GM19468 (cell line): Measurements from ENCODE around the gene AIP.

ENCODE experiments used
- ATAC-seq: cut with Tn5 transposase; IDR thresholded peaks from one replicate; pipeline ENCODE4 v1.9.1; 2021; ENCODE audit warnings: mild to moderate bottlenecking, moderate library complexity, moderate number of reproducible peaks; ENCODE audit not compliant: unreplicated experiment; ENCODE audit errors: extremely low read depth

AIP gene

DNA sequence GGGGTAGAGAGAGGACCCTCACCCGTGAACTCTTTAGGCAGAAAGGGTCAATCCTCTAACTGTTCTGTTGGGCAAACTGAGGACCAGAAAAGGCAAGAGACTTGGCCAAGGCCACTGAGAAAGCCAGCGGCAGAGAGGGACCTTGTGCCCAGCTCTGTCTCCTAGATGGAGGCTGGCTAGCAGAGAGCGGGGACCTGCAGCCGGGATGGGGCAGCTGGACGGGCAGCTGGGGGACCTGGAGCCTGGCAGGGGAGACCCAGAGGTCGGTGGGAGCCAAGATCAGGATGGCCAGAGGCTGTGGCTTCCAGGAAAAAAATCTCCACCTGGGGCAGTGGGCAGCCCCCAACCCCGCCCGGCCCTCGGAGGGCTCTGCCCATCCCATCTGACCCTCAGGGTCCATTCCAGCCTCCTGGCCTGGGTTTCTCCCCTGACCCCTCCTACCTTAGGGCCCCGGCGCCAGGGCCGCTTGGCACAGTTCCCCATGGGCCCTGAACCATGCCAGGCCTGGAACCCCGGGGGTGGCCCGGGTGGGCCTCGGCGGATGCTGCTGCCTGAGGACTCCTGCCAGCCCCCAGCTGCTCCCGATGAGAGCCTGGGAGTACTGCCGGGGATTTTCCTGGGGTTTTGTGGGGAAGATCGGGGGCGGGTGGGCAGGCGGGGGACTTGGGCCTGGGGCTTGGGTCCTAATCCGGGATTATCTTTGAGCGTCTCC is 40.2 kb downstream of the AIP start, which contains the start of gene CABP2:
Gene CABP2 (minus strand): TSS at position 603 of the 712 bp plus-strand sequence. CDS start 120 bp downstream, at position 483.
- no peak for ATAC-seq

DNA sequence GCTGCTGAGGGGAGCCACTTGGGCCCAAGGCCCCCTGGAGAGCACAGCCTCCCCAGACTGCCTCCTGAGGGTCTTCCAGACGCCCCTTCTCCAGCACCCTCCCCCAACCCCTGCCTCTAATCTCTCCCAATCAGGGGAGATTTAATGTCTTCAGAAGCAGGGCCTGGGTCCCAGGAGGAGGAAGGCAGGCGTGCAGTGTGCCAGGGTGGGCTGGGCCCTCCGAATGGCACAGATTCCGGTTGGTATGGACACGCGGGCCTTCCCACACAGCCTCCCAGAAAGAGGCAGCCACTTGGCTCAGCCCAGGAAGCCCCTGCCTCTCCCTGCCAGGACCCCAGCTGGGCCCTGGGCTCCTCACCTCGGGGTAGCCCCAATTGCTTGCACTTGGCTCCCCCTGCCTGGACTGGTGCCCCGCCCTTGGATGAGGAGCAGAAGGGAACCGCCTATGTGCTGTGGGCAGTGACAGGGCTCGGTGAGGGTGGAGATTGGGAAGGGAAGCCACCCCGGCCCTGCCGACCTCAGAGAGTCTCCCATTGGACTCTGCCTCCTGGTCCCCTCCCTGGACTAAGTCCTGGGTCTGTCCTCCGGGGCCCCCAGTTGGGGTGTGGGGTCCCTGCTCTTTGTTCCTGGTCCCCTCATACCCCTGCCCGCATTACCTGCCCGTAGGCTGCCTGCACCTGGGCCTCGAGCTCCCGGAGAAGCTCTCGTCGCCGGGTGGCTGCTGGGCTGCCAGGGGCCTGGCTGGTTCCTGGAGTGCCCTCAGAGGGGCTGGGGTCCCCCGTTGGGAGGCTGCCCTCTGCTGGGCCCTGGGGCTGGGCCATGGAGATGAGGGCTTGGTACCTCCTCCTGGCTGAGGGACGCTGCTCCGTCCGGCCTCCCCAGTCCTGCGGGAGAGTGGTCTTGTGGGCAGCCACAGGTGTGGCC is 41.0 kb downstream of the AIP start:
- no peak for ATAC-seq

DNA sequence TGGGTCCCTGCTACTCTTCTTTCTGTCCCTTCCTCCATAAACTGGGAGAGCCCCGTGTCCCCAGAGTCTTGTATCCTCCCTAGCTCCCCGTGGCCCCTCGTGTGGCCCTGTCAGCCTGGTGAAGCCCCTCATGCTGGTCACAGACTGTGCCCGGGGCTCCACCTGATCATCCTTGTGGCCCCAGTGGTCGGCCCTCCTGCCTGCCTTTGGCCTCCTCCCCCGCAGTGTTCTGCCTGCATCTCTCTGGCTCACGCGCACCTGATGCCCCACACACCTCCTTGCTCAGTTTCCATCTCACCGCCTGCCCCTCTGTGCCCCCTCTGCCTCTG is 41.6 kb downstream of the AIP start:
- ATAC-seq: no peak

DNA sequence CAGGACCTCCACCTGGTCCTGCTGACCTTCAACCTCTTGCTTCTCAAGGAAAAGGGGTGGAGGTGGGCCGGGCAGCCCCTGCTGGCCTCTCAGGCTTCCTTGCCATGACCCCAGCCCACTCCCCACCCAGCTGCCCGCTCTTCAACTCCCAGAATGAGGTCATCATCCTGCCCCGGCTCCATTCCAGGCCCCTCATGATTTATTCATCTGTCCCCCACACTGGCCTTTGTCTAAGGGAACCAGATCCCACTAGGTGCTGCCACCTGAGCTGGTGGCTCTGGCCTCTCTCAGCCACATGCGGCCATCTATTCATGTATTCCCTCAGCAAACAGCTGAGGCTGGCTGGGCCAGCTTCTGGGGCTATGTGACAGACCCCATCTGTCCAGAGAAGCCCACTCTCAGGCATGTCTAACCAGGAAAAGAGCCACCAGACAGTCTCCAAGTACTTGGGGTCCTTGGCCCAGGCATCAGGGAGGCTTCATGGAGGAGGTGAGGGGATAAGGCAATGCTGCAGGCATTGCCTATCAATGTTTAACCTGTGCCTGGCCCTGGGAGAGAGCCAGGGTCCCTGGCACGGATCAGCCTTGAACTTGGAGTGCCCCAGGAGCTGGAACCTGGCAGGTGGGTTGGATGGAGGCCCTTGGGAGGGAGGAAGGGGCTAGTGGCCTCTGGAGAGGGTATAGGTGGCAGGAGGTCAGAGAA is 42.6 kb downstream of the AIP start:
- ATAC-seq: no peak

DNA sequence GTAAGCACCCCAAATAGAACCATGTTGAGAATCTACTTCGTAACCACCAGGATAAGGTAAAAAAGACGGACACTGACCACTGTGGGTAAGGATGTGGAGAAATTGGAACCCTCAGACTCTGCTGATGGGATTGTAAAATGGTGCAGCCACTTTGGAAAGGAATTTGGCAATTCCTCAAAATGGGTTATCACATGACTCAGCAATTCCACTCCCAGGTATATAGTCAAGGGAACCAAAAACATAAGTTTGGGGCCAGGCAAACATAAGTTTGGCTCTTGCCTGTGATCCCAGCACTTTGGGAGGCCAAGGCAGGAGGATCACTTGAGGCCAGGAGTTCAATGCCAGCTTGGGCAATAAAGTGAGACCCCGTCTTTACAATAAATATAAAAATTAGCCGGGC is 45.5 kb downstream of the AIP start:
- ATAC-seq: no peak

DNA sequence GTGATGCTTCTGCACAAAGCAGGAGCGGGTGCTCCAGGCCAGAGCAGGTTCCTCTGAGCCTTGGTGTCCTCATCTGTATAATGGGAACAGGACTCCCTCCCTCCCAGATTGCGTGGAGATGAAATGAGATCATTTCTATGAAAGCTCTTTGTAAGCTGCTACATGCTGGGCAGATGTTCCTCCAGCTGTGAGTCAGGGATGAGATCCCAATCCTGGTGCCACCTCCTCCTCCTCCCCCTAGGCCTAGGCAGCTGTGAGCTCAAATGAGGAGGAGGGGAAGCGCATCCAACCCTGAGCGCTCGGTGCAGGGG is 47.4 kb downstream of the AIP start:
- no peak for ATAC-seq

DNA sequence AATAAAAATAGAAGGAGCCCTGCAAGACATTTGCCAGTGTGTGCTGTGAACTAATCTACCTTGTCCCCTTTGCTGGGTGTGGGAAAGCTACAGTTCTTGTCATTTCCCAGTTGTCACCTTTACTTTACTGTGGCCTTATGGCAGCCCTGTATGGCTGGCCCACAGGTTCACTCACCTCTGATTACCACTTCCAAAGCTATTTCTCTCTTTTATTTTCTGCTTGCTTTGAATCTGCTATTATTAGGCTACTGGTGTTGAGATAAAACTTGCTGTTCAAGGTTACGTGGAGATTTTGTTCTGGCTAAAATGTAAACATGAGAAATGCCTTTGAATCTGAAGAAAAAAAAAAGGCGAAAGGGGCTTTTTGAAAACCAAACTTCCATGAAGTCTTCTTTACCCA is 50.1 kb downstream of the AIP start:
- no peak for ATAC-seq

DNA sequence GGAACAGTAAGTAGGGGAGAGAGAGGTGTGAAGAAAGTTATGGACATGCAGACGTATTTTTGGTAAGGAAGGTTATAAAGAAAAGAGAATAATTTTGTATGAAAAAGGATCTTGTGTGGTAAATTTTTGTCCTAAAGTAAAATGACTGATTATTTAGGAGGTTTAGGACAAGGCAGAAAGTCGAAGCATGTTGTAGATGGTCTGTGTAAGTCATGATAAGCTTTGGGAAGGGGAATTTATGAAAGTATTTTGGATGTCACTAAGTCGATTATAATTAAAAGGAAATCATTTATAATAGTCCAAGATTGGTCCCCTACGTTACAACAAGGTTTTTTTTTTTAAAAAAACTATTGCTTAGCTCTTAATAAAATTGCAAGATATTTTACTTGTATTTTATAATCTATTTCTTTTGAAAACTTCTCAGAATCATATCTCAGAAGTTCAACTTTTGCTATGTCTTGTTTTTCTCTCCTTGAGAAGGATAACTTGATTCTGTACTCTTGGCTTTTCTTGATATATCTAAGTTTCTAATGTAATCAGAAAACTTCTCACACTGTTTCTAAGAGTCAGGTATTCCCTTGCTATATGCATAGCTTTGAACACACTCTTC is 51.3 kb downstream of the AIP start:
- ATAC-seq: no peak

DNA sequence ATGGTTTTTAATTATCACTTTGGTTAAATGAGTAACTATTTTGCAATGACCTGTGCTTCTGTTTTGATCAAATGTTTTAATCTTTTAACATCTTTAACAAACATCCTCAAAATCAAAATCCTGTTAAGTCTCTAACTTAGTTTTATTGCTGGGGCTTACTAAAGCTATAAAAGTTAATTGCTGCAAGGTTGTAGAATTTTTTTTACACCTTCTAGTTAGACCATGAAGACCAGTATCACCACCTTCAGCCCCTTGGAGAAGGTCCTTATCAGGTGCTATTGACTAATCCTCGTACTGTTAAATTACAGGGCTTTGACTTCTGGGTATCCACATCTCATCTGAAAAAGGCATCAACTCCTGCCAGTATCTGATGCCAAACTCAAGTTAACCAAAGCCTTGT is 52.7 kb downstream of the AIP start:
- ATAC-seq: no peak

DNA sequence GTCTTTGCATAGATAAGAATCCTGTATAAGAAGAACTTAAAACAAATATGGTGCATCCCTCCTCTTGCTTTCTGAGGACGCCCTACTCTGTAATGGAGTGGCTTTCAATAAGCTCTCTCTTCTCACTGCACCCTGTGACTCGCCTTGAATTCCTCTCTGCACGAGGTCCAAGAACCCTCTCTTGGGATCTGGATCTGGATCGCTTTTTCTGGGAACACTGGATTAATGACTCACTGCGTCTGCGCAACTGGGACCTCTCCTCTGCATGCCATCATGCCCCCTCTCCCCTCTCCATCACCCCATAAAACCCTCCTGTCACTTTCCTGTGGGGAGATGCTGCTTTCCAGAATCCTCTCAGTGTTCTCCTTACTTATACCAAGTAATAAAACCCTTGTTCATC is 55.5 kb downstream of the AIP start:
- no peak for ATAC-seq

DNA sequence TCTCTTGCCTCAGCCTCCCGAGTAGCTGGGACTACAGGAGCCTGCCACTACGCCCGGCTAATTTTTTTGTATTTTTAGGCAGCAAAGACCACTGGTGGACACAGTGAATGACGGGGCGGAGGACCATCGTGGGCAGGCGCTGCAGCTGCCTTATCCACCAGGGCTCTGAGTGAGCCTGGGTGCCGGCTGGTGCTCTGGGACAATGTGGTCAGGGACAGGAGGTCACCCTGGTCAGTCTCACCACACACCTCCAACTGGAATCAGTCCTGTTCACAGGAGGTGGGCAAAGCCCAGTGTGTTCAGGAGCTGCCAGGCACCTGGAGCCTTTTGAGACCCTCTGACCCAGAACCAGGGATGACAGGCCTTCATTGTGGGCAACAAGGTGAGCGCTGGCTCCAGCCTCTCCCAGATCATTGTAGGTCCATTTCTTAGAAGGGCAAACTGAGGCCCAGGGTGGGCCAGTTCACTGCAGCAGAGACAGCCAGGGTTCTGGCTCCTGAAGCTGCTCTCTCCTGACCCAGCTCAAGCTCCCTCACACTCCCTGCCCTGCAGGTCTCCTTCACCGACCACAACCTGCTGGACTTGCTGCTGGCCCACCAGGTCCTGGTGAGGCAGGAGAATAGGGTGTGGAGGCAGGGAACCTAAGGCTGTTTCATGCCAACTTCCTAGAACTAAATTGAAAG is 56.1 kb downstream of the AIP start:
- ATAC-seq: no peak

DNA sequence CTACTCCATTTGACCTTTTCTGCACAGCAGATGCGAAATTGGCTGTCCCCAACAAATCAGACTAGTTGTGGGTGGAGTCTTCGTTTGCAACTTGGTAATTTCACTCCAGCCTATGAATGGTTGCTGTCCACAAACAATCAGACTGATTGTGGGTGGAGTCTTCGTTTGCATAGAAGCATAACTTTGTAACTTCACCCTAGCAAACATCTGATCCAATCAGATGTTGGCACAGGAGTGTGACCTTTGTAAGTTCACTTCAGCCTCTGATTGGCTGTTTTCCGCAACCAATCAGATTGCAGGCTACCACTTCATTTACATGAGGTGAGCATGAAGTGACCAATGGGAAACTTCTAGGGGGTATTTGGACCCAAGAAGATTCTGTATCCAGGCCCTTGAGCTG is 56.7 kb downstream of the AIP start:
- no peak for ATAC-seq
